ENCODE data around the gene MIPEP.
A peak's percentile ranks its signal among the peaks of the same experiment; 100 is the strongest.
"Not testable (repeated sequence)": the region's sequence is repeated elsewhere in the genome, so short reads cannot be mapped to it uniquely, and the experiment has no call there.

Gene MIPEP

GRCh38 chr13:23884361-23884760, 4.8 kb downstream of the MIPEP start:
- not testable (repeated sequence) for DNase-seq

GRCh38 chr13:23883255-23883654, 5.9 kb downstream of the MIPEP start:
- DNase-seq: no peak

GRCh38 chr13:23881402-23881800, 7.8 kb downstream of the MIPEP start:
- DNase-seq: not testable (repeated sequence)

GRCh38 chr13:23880493-23881401, 8.5 kb downstream of the MIPEP start:
- not testable (repeated sequence) for DNase-seq

- DNase-seq: no peak
Observed at GRCh38 chr13:23877286-23877685, 11.9 kb downstream of the MIPEP start.

GRCh38 chr13:23876265-23876664, 12.9 kb downstream of the MIPEP start:
- no peak for DNase-seq

- peak; percentile 22 for DNase-seq
Observed at GRCh38 chr13:23871616-23872220, 17.5 kb downstream of the MIPEP start.

- no peak for DNase-seq
Observed at GRCh38 chr13:23870356-23871140, 18.7 kb downstream of the MIPEP start.

GRCh38 chr13:23868521-23868920, 20.7 kb downstream of the MIPEP start:
- no peak for DNase-seq

- no peak for DNase-seq
Observed at GRCh38 chr13:23867027-23867491, 22.1 kb downstream of the MIPEP start.

- no peak for DNase-seq
Observed at GRCh38 chr13:23866420-23867026, 22.7 kb downstream of the MIPEP start.

- DNase-seq: no peak
Observed at GRCh38 chr13:23865906-23866305, 23.3 kb downstream of the MIPEP start.

GRCh38 chr13:23865026-23865425, 24.2 kb downstream of the MIPEP start:
- DNase-seq: no peak

GRCh38 chr13:23861310-23861709, 27.9 kb downstream of the MIPEP start:
- no peak for DNase-seq

- DNase-seq: no peak
Observed at GRCh38 chr13:23859904-23860303, 29.3 kb downstream of the MIPEP start.

GRCh38 chr13:23859455-23859854, 29.7 kb downstream of the MIPEP start:
- DNase-seq: no peak

GRCh38 chr13:23858546-23858945, 30.7 kb downstream of the MIPEP start:
- no peak for DNase-seq

- no peak for DNase-seq
Observed at GRCh38 chr13:23856008-23856750, 33.0 kb downstream of the MIPEP start.

GRCh38 chr13:23855360-23855759, 33.8 kb downstream of the MIPEP start:
- DNase-seq: no peak

- no peak for DNase-seq
Observed at GRCh38 chr13:23852351-23852750, 36.8 kb downstream of the MIPEP start.

- no peak for DNase-seq
Observed at GRCh38 chr13:23851106-23851505, 38.1 kb downstream of the MIPEP start.

- DNase-seq: no peak
Observed at GRCh38 chr13:23850134-23850533, 39.1 kb downstream of the MIPEP start.

Data from retina (tissue), 1 donor.